GM18499 (cell line): ENCODE results near the gene NANOS3.

Source experiments
- ATAC-seq: cut with Tn5 transposase; IDR thresholded peaks from one replicate; pipeline ENCODE4 v1.9.1; 2021; ENCODE audit warnings: moderate number of reproducible peaks; ENCODE audit not compliant: insufficient read depth, unreplicated experiment

NANOS3 gene

DNA sequence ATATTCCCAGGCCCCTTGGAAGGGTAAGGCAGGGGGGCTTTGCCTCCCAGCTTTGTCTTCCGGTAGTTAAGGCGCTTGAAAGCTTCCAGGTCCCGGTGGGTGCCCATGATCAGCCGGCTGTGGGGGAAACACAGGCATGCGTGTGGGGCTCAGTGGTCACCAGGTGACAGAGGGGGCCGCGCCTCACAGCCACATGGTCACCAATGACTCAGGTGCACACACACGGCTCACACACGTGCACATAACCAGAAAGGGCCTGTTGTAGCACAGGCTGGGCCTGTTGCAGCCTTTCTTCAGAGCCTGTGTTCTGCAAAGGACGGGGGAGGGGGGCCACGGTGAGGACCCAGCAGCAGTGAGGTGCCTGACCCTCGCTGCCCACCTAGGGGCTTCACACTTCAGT lies 5.9 kb downstream of the NANOS3 start:
- ATAC-seq = no peak

DNA sequence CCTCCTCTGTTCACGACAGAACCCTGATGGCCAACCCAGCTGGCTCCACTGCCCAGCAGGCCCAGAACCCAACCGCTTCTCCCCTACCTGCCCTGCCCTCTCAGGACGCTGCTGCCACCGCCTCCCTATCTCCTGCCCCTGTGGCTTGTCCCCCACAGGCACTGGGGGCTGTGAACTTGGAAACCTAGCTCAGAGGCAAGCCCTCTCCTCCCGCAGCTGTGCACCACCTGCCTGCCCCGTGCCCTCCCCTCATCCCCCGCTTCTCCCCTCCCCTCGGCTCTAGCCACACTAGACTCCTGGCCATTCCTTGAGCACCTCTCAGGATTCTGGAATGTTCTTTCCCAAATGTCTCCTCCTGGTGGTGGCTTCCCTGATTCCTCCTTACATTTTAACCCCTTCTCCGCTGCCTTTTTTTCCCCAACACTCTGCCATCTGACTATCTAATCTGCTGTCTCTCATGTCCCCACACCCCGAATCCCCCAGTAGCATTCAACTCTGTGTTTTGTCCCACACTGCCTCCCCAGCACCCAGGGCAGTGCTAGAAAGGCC lies 6.7 kb downstream of the NANOS3 start:
- ATAC-seq = no peak

DNA sequence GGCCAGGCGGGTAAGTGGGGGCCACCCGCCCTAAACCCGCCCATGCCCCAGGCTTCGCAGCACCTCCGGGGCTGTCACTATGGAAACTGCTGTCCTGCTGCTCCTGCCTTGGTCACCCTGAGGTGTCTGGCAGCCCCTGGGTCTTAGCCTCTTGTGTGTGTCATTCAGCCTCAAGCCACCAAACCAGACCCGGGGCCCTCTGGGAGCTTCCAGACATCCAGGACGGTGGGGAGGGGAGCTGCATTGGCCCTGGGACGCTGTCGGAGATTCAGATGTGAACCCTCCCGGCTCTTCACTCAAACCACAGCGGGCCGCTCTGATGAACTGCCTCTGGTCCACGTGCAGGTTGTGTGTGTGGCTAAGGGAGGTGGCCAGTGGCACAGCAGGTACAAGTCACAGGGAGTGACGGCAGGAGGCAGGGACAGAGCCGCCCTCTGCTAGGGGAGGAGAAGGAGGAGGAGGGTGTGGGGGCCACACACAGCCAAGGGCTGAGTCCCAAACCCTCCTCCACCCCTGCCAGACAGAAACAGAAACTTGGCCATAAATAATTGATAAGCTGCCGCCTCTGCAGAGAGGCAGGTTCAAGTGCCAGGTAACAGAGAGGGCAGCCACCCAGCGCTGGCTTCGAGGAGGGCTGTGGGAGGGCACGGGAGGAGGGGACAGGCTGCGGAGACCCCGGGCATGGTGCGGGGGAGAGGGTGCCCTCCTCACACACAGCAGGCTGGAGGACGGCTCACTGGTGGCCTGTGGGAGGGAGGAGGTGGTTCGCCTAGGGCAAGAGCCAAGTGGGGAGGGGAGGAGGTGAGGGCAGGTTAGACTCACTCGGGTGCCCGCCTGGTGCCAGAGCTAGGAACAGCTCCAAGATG lies 8.0 kb downstream of the NANOS3 start:
- no peak for ATAC-seq

DNA sequence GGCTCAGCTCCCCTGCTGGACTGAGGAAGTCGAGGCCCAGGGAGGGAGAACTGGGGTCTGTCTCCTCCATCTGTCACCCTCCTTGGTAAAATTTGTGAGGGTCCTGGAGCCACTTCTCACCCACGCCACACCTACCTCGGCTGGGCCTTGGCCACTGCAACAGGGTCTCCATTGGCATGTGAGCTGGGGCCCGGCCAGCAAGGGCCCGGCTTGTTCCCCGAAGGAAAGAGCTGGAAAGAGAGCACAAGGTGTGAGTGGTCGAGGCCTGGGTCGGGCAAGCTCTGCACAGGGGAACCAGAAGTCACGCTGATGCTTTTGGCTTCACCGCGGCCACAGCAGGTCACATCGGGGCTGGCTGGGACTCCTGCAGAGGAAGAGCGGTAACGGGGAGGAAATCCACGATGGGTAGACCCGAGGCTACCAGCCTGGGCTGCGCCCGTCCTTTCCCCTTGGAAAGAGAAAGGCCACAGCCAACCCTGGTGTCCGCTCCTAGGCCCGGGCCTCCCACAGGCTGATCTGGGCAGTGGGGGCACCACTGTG lies 9.0 kb downstream of the NANOS3 start:
- no peak for ATAC-seq

DNA sequence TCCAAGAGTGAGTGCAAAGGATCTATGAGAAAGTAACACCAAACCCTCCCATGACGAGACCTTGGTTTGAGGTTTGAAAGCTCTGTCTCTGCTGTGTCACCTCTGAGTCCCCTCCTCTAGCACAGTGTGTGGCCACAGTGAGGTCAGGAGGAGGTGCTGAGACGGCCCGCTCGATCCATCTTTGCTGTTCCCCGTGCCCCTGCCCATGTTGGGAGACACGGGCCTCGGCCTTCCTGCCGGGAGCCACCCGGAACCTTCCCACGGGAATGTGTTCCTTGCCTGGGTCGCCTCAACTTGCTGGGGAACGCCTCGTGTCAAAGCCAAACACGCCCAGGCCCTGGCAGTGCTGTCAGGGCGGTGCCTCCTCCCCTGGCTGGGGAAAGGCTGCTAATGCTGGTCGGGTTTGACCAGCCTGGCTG lies 10.1 kb downstream of the NANOS3 start:
- ATAC-seq = no peak

DNA sequence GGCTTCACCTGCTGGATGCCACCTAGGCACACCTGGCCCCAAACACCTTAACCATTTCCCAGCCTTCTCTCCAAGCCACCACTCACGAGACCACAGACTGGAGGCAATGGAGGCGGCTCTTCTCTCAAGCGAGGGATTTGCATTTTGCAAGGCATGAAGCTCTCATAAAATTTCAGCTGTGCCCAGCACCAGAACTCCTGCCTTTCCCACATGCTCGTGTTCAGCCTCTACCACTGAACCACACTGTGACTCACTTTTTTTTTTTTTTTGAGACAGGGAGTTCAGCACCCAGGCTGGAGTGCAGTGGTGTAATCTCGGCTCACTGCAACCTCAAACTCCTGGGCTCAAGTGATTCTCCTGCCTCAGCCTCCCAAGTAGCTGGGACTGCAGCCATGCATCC lies 10.6 kb downstream of the NANOS3 start:
- ATAC-seq = no peak

DNA sequence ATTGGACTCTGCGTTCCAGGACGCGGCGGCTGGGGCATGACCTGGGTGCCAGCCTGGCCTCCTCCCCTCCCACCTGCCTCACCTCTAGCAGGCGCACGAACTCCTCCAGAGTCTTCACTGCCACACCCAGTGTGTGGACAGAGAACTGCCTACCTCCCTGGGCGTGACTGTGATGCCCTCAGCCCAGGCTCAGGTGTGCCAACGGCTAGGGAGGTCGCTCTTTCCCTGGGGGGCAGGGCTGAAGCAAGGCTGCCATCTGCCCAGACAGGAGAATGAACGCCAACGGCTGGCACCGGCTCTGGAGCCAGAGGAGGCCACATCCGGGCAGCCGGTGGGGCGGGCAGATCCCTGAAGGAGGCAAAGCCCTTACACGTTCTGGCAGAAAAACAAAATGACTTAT lies 11.3 kb downstream of the NANOS3 start:
- no peak for ATAC-seq

DNA sequence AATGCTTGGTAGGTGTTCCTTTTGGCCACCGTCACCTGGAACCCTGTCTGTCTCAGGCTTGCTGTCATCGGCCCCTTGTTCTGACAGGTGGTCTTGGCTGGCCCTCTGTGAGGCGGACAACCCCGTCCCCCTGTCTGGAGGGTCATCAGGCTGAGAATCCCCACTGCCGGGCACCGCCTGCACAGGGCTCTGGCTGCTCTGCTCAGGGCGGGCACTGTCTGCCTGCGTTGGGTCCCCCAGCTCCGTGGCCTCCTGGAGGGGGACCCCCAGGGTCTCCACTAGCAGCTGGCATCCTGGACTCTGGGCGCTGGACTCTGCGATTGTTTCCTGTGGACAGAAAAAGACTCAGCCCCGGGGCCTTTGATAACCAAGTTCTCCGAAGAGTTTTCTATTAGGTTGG lies 13.2 kb downstream of the NANOS3 start:
- no peak for ATAC-seq

DNA sequence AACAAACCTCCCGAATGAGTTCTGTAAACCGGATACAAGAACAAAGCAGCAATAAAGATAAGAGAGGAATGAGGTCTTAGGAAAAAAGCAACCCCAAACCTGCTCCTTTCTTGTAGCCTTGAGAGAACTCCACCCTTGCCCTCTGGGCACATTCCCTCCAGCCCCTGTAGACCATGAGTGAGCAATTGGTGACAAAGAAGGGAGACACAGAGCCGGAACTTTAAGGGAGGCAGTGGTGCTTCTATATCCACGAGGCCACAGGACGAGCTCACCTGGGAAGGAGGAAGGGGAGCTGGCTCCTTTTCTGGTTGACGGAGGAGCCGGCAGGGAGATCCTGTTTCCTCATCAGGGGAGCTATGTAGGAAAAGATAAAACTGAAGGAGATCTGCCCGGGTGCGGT lies 15.9 kb downstream of the NANOS3 start:
- ATAC-seq = no peak

DNA sequence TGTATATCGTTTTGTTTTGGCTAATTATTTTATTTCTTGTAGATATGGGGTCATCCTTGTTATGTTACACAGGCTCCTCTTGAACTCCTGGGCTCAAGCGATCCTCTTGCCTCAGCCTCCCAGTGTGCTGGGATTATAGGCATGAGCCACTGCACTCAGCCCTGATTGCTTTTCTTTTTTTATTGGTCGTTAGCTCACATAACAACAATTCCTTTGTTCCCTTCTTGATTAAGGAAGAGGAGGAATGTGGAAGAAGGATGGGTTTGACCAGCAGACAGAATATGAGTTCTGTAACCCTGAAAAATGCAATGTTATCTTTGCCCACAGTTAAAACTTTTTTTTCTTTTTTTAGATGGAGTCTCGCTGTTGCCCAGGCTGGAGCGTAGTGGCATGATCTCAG lies 17.6 kb downstream of the NANOS3 start:
- ATAC-seq = no peak

DNA sequence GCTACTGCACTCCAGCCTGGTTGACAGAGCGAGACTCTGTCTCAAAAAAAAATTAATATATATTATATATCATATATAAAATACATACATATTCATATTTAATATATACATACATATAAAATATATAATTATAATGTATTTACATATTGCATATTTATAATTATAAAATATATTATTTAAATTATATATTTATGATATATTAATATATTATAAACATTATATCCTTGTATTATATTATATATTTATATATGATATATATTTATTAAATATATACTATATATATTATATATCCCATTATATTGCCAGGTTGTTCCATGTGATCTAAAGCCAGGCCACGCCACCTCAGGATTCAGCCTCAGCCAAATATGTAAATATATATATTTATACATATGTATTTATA lies 19.3 kb downstream of the NANOS3 start:
- no peak for ATAC-seq

DNA sequence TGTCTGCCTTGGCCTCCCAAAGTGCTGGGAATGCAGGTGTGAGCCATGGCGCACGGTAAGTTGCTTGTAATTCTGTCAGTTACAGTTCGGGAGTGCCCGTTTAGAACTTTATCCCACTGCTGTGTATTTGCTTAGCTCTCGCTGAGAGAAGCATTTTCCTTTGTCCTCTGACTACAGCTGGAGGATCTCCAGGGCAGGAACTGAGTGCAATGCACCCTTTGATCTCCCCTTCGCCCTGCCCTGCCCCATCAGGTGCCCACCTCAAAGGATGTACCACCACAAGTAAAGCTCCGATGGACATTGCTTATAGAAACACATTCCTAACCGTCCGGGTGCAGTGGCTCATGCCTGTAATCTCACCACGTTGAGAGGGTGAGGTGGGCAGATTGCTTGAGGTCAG lies 22.5 kb downstream of the NANOS3 start:
- ATAC-seq = no peak

DNA sequence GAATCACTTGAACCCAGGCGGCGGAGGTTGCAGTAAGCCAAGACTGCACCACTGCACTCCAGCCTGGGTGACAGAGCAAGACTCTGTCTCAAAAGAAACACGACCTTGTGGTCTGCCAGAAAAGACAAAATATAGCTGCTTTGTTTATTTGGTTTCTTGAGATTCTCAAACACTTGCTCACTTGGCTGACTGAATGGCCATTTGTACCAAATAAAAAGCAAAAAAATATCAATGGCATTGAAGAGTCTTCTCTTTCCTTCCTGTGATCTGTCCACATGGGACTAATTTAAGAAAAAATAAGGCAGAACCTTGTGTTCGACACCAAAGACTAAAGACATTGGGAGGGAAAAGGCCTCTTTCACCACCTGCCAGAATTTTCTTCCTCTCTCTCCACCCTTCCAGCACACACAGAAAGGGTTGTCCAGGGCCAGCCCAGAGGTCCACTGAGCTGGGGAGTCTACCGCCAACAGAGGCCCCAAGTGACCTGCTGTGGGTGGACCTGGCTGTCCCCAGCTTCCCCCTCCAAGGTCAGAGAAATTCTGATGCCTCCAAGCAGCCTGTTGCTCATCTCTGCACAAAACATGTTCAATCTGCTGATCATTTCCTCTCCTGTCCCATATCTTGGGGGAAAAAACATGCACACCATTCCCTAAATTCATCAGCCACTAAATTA lies 23.1 kb downstream of the NANOS3 start:
- no peak for ATAC-seq

DNA sequence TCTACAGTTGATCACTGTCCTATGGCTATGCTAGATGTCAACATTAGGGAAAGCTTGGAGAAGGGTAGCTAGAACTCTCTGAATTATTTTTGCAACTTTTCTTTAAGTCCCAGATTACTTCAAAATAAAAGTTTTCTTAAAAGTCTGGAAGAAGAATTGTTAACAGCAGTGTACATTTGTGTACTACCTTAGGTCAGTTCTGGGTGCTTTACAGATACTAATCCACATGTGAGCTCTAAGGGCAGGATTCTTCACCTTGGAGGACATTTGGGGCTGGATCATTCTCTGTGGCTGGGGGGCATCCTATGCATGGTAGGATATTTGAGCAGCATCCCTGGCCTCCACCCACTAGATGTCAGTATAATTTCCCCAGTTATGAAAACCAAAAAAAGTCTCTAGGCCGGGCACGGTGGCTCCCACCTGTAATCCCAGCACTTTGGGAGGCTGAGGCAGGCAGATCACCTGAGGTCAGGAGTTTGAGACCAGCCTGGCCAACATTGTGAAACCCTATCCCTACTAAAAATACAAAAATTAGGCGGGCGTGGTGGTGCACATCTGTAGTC lies 26.1 kb downstream of the NANOS3 start:
- ATAC-seq = no peak

DNA sequence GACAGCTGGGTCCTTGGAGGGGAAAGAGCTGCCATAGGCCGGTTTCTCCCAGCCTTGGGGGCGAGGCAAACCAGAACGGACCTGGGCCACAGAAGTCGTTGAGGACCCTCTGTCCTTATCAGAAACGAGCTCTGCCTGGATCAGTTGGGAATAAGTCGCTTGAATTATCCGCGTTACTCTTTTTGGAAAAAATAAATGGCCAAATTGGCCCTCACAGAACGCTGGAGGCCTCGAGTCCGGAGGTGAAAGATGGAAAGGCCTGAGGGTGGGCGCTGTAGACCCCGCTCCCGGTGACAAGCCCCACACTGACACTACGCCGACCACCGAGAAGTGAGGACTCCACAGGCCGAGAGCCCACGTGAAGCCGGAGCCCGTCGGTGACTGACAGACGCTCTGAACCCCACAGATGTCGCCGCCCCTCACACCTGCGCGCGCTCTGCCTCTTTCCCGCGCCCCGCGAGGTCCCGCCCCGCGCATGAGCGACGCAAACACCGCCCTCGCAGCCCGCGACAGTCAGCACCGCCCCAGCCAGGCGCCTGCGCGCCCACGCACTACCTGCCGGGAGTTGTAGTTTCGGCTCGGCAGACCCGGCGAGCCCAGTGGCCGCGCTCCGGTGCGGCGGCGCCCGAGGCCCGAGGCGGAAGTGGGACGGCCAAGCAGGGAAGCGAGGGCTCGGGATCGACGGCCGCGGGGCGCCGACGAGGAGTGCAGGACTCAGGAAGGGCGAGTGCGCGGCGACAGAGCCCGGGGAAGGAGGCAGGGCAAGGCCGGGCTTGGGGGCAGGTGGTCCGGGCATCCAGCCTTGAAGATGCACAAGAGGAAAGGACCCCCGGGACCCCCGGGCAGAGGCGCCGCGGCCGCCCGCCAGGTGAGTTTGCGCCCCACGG lies 28.9 kb downstream of the NANOS3 start, which contains the start of the genes BRME1 and CC2D1A:
Gene BRME1 (minus strand): TSS at position 484 of the 887 bp plus-strand sequence. CDS start 1,225 bp downstream, outside the sequence.
Gene CC2D1A (plus strand): TSS at position 568 of the 887 bp plus-strand sequence. CDS start 241 bp downstream, at position 809.
- ATAC-seq = peak; percentile 58

DNA sequence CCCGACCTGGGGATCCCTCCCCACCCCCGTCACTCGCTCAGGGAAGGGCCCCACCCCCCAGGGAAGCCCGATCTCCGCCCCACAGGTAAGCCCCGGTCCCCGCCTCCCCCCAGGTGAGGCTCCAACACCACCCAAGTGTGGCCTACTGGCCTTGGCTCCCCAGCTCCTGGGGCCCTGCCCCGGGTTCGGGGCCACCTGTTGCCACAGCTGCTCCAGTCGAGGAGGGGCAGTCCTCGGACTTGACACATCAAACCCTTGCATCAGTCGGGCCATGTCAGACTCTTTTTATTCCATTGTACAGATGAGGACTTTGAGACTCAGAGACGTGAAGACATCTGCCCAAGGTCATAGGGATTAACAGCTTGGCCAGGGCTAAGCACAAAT lies 29.6 kb downstream of the NANOS3 start:
- ATAC-seq = no peak

DNA sequence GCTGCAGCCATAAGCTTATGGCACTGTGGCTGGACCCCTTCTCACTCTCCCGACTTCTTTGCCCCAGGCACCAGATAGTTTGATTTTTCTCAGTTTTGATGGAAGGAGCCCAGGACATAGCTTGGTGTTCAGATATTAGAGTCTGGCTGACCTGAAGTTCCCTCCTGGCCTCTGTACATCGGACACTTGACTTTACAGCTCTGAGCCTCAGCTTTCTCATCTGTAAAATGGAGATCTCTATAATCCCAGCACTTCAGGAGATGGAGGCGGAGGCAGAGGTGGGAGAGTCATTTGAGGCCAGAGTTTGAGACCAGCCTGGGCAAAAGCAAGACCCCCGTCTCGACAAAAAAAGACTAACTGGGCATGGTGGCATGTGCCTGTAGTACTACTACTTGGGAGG lies 30.0 kb downstream of the NANOS3 start:
- ATAC-seq = no peak

DNA sequence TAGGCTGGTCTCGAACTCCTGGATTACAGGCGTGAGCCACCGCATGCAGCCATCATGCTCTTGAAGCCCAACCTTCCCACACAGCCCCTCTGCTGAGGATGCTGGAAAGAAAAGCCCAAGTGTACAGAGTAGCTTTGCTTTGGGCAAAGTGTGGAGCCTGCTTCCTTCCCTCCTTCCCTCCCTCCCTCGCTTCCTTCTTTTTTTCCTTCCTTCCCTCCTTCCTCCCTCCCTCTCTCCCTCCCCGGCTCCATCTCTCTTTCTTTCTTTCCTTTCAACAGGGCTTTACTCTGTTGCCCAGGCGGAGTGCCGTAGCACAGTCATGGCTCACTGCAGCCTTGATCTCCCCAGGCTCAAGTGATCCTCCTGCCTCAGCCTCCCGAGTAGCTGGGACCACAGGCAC lies 31.7 kb downstream of the NANOS3 start:
- ATAC-seq = no peak

DNA sequence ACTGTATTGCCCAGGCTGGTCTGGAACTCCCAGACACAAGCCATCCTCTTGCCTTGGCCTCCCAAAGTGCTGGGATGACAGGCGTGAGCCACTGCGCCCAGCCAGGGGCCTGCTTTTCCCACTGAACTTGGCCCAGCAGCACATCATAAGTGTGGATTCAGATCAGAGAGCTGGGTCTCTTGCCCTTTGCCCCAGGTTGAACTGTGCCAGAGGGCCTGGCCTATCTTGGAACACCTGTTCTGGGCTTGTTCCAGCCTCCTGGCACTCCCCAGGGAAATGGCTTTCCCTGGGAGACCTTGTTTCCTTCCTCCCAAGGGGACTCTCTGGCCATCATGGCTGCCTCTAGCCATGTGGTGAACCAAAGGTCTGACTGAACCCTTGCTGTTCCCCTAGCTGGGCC lies 32.5 kb downstream of the NANOS3 start:
- no peak for ATAC-seq

DNA sequence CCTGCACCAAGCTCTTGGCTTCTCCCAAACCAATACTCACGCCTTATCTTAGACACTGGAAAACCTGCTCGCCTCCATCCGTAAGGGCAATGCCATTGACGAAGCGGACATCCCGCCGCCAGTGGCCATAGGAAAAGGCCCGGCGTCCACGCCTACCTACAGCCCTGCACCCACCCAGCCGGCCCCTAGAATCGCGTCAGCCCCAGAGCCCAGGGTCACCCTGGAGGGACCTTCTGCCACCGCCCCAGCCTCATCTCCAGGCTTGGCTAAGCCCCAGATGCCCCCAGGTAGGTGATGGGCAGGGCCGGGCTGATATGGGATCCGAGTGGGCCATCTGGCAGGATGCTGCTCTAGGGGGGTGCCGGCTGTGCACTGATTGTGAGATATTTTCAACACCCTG lies 36.4 kb downstream of the NANOS3 start:
- ATAC-seq = no peak
